Hepatocyte (in vitro differentiated cells): ENCODE results near the gene CEP19. TPM values are rescaled to one million over a fixed set of nuclear protein-coding genes. Genes with fewer than 3 reads are reported as not detected.
A peak's percentile ranks its signal among the peaks of the same experiment; 100 is the strongest.

Experiments used
- DNase-seq: peaks from one replicate; pipeline ENCODE4 v3.0.0-alpha.2; 2016; ENCODE audit warnings: low spot score
- H2AFZ ChIP-seq: fragments of 200-600 bp; sonication (generic); 2 replicates; pipeline ENCODE4 v1.6.0; 2016; ENCODE audit warnings: antibody characterized with exemption, mild to moderate bottlenecking
- H3K27ac ChIP-seq: fragments of 200-600 bp; sonication (generic); 2 replicates; pipeline ENCODE4 v1.5.1; 2016; ENCODE audit warnings: mild to moderate bottlenecking
- H3K27me3 ChIP-seq: fragments of 200-600 bp; sonication (generic); 2 replicates; pipeline ENCODE4 v1.6.1; 2016
- H3K36me3 ChIP-seq: fragments of 200-600 bp; sonication (generic); replicated peaks from 2 replicates; pipeline ENCODE4 v1.5.1; 2016; ENCODE audit warnings: low read depth; ENCODE audit not compliant: insufficient read depth
- H3K4me1 ChIP-seq: fragments of 200-600 bp; sonication (generic); 2 replicates; pipeline ENCODE4 v1.5.1; 2016; ENCODE audit warnings: mild to moderate bottlenecking, moderate library complexity; ENCODE audit not compliant: insufficient read depth
- H3K4me2 ChIP-seq: fragments of 200-600 bp; sonication (generic); 2 replicates; pipeline ENCODE4 v1.6.0; 2016
- H3K4me3 ChIP-seq: fragments of 200-600 bp; sonication (generic); 2 replicates; pipeline ENCODE4 v1.5.1; 2016; ENCODE audit warnings: mild to moderate bottlenecking
- H3K79me2 ChIP-seq: fragments of 200-600 bp; sonication (generic); 2 replicates; pipeline ENCODE4 v1.6.0; 2017; ENCODE audit warnings: mild to moderate bottlenecking
- H3K9me2 ChIP-seq: fragments of 200-600 bp; sonication (generic); replicated peaks from 2 replicates; pipeline ENCODE4 v1.6.0; 2017; ENCODE audit warnings: mild to moderate bottlenecking; ENCODE audit not compliant: insufficient read depth
- H3K9me3 ChIP-seq: fragments of 200-600 bp; sonication (generic); 2 replicates; pipeline ENCODE4 v1.5.1; 2016; ENCODE audit warnings: low read depth, mild to moderate bottlenecking
- H4K20me1 ChIP-seq: fragments of 200-600 bp; sonication (generic); 2 replicates; pipeline ENCODE4 v1.6.0; 2016; ENCODE audit warnings: mild to moderate bottlenecking; ENCODE audit not compliant: insufficient read depth, poor library complexity, severe bottlenecking
- EZH2 ChIP-seq: fragments of 200-600 bp; sonication (generic); IDR thresholded peaks from 2 replicates; pipeline ENCODE4 v1.6.1; 2016; ENCODE audit warnings: antibody characterized with exemption, mild to moderate bottlenecking, borderline replicate concordance
- EZH2phosphoT487 ChIP-seq: fragments of 200-600 bp; sonication (generic); IDR thresholded peaks from one replicate; pipeline ENCODE4 v1.6.1; 2018; ENCODE audit warnings: antibody characterized with exemption, mild to moderate bottlenecking, low read depth, moderate library complexity; ENCODE audit not compliant: unreplicated experiment, severe bottlenecking
- WGBS: methylation state at CpG from one replicate; pipeline ENCODE4 v1.1.6; 2016; ENCODE audit warnings: low lambda C conversion rate; ENCODE audit errors: missing lambda C conversion rate; 5-methylcytosine and 5-hydroxymethylcytosine counted together
- polyA plus RNA-seq: library from polyadenylated mRNA; unstranded; fragments of >200 nt; fragmentation: Nextera tagmentation; extraction: Ambion mirVana; gene quantifications from 2 replicates; pipeline ENCODE4 v1.2.1, GENCODE V29; 2016
- total RNA-seq: library from RNA; depleted of rRNA; stranded (reverse); fragments of >200 nt; gene quantifications from 2 replicates; pipeline ENCODE4 v1.2.3, GENCODE V29; 2014
- TF ChIP-seq, protein P1 (sequence below): fragments of 200-600 bp; sonication (generic); IDR thresholded peaks from 2 replicates; pipeline ENCODE4 v1.5.1; 2016; ENCODE audit warnings: antibody characterized with exemption, mild to moderate bottlenecking; ENCODE audit not compliant: poor library complexity

CEP19 gene
- total and polyA plus RNA-seq, 2 experiments from 2014 or later = 3.8 to 6.0 TPM

GRCh38 chr3:196712514-196713413 is 714 bp upstream of the CEP19 start:
- TF ChIP-seq EZH2phosphoT487 (no peak), EZH2 (no peak)
- TF ChIP-seq, protein P1, sequence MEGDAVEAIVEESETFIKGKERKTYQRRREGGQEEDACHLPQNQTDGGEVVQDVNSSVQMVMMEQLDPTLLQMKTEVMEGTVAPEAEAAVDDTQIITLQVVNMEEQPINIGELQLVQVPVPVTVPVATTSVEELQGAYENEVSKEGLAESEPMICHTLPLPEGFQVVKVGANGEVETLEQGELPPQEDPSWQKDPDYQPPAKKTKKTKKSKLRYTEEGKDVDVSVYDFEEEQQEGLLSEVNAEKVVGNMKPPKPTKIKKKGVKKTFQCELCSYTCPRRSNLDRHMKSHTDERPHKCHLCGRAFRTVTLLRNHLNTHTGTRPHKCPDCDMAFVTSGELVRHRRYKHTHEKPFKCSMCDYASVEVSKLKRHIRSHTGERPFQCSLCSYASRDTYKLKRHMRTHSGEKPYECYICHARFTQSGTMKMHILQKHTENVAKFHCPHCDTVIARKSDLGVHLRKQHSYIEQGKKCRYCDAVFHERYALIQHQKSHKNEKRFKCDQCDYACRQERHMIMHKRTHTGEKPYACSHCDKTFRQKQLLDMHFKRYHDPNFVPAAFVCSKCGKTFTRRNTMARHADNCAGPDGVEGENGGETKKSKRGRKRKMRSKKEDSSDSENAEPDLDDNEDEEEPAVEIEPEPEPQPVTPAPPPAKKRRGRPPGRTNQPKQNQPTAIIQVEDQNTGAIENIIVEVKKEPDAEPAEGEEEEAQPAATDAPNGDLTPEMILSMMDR = no peak
- DNase-seq = peak; percentile 89
- H3K27ac ChIP-seq = peak overlapping the region; percentile 99
- WGBS = 7% methylated on average over 53 of the region's 64 CpGs
- H3K4me3 ChIP-seq = peak overlapping the region; percentile 98
- no peaks in the 10 kb centered on the region for H3K9me2 ChIP-seq
- H3K4me1 ChIP-seq = peaks cover 16% of the 10 kb centered on the region
- no peaks in the 10 kb centered on the region for H3K36me3 ChIP-seq
- H3K9me3 ChIP-seq = no peaks in the 10 kb centered on the region
- no peaks in the 10 kb centered on the region for H4K20me1 ChIP-seq
- no peaks in the 10 kb centered on the region for H3K27me3 ChIP-seq
- H3K4me2 ChIP-seq = peak overlapping the region; percentile 94
- H3K79me2 ChIP-seq = peaks cover 38% of the 10 kb centered on the region
- H2AFZ ChIP-seq = peak overlapping the region; percentile 99

DNA sequence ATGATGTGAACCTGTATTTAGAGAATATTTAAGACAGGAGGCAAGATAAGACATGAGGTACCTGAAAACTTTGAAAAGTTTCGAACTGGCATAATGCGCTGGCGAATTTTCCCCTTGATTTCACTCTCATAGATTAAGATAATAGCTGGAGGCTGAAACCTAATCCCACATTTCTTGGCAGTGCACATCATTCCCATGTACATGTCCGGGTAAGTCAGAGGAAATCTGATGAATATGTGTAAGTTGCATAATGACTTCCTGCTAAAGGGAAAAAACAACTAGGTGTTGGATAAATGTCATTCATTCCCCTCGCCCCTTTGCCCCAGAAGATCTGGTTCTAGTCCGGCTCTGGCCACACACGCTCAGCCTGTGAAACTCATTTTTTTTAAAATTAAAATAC is 3.6 kb downstream of the CEP19 start:
- Histone ChIP-seq H3K4me2 (no peak overlapping the region), H4K20me1 (no peaks in the 10 kb centered on the region), H3K27me3 (no peaks in the 10 kb centered on the region), H3K9me2 (no peaks in the 10 kb centered on the region), H3K4me1 (peaks cover 12% of the 10 kb centered on the region), H3K4me3 (no peak overlapping the region), H3K79me2 (peaks cover 8% of the 10 kb centered on the region), H3K27ac (no peak overlapping the region), H2AFZ (no peak overlapping the region), H3K36me3 (no peaks in the 10 kb centered on the region), H3K9me3 (no peaks in the 10 kb centered on the region)
- no peak for DNase-seq
- TF ChIP-seq, protein P1 = no peak
- TF ChIP-seq EZH2 (no peak), EZH2phosphoT487 (no peak)
- WGBS = 90% methylated on average over 7 of the region's 7 CpGs

- Histone ChIP-seq H3K4me3 (no peak overlapping the region), H3K79me2 (peaks cover 5% of the 10 kb centered on the region), H3K36me3 (no peaks in the 10 kb centered on the region), H3K9me2 (no peaks in the 10 kb centered on the region), H3K4me1 (peaks cover 6% of the 10 kb centered on the region), H4K20me1 (no peaks in the 10 kb centered on the region), H3K4me2 (no peak overlapping the region), H2AFZ (no peak overlapping the region), H3K27ac (no peak overlapping the region), H3K27me3 (no peaks in the 10 kb centered on the region), H3K9me3 (no peaks in the 10 kb centered on the region)
- no peak for DNase-seq
- 77% methylated on average over 8 of the region's 8 CpGs for WGBS
- TF ChIP-seq, protein P1 = no peak
- TF ChIP-seq EZH2 (no peak), EZH2phosphoT487 (no peak)
Observed at GRCh38 chr3:196707566-196707965, 4.5 kb downstream of the CEP19 start.
